HUDEP-2 (cell line): ENCODE data around the gene TCP10L.
A peak's percentile ranks its signal among the peaks of the same experiment; 100 is the strongest.
"Not testable (repeated sequence)": the region's sequence is repeated elsewhere in the genome, so short reads cannot be mapped to it uniquely, and the experiment has no call there.

ENCODE experiments used
- DNase-seq, 76 experiments: peaks; one replicate each; lab custom pipeline; 2025; ENCODE audit not compliant: unreplicated experiment in 76 of 76; lab: John Stamatoyannopoulos, UW

TCP10L gene

GRCh38 chr21:32559006-32559610 lies 26.2 kb downstream of the TCP10L start:
- DNase-seq, result peak in 47 of 76 experiments; percentile 14 to 75 (median 42)

GRCh38 chr21:32558106-32558505 lies 27.2 kb downstream of the TCP10L start:
- no peak for DNase-seq

GRCh38 chr21:32554832-32555638 lies 30.3 kb downstream of the TCP10L start:
- no peak for DNase-seq

GRCh38 chr21:32549886-32550285 lies 35.4 kb downstream of the TCP10L start:
- DNase-seq, result no peak

GRCh38 chr21:32549440-32549839 lies 35.9 kb downstream of the TCP10L start:
- DNase-seq, result peak in 3 of 76 experiments; percentile 13 to 23 (median 19)

GRCh38 chr21:32548978-32549377 lies 36.3 kb downstream of the TCP10L start:
- DNase-seq, result no peak

- DNase-seq, result peak in 74 of 76 experiments; percentile 50 to 96 (median 85)
Measured at GRCh38 chr21:32547018-32547417, 38.3 kb downstream of the TCP10L start.

- DNase-seq, result peak in 58 of 76 experiments; percentile 21 to 84 (median 51)
Measured at GRCh38 chr21:32545948-32546441, 39.3 kb downstream of the TCP10L start.

- no peak for DNase-seq
Measured at GRCh38 chr21:32544697-32545096, 40.6 kb downstream of the TCP10L start.

GRCh38 chr21:32543975-32544374 lies 41.3 kb downstream of the TCP10L start:
- peak in 2 of 76 experiments; percentile 17 to 22 for DNase-seq

- DNase-seq, result not testable (repeated sequence)
Measured at GRCh38 chr21:32543056-32543455, 42.3 kb downstream of the TCP10L start.

- no peak for DNase-seq
Measured at GRCh38 chr21:32539378-32539777, 45.9 kb downstream of the TCP10L start.

- no peak for DNase-seq
Measured at GRCh38 chr21:32538147-32538792, 47.1 kb downstream of the TCP10L start.

GRCh38 chr21:32537569-32537881 lies 47.8 kb downstream of the TCP10L start:
- DNase-seq, result peak in 2 of 76 experiments; percentile 14 to 18

- DNase-seq, result no peak
Measured at GRCh38 chr21:32535612-32536011, 49.7 kb downstream of the TCP10L start.

- DNase-seq, result peak in 3 of 76 experiments; percentile 8 to 33 (median 24)
Measured at GRCh38 chr21:32534113-32534512, 51.2 kb downstream of the TCP10L start.

- no peak for DNase-seq
Measured at GRCh38 chr21:32533611-32534010, 51.7 kb downstream of the TCP10L start.

GRCh38 chr21:32533053-32533452 lies 52.3 kb downstream of the TCP10L start:
- DNase-seq, result no peak

- DNase-seq, result no peak
Measured at GRCh38 chr21:32532636-32533035, 52.7 kb downstream of the TCP10L start.

GRCh38 chr21:32531561-32531960 lies 53.8 kb downstream of the TCP10L start:
- DNase-seq, result not testable (repeated sequence)

- DNase-seq, result not testable (repeated sequence)
Measured at GRCh38 chr21:32530809-32531208, 54.5 kb downstream of the TCP10L start.
